IgD-negative memory B cell (primary cell): ENCODE measurements around the gene DOCK8. TPM values are rescaled to one million over a fixed set of nuclear protein-coding genes. Genes with fewer than 3 reads are reported as not detected.

Experiments used
- H3K27ac Mint-ChIP-seq, 3 donors: one replicate each; pipeline ENCODE4 v1.8.0; 2020 to 2022; ENCODE audit warnings: mild to moderate bottlenecking in 3 of 3, mixed read lengths in 3 of 3, moderate library complexity in 1 of 3
- H3K27me3 Mint-ChIP-seq: one replicate; pipeline ENCODE4 v1.8.0; 2021; ENCODE audit warnings: mixed read lengths
- H3K36me3 Mint-ChIP-seq: one replicate; pipeline ENCODE4 v1.8.0; 2020; ENCODE audit warnings: mild to moderate bottlenecking, mixed read lengths
- H3K4me1 Mint-ChIP-seq, 3 donors: one replicate each; pipeline ENCODE4 v1.8.0; 2020 to 2022; ENCODE audit warnings: mixed read lengths in 3 of 3, mild to moderate bottlenecking in 1 of 3
- H3K4me3 Mint-ChIP-seq, 4 donors: one replicate each; pipeline ENCODE4 v1.8.0; 2020 to 2022; ENCODE audit warnings: mild to moderate bottlenecking in 4 of 4, mixed read lengths in 4 of 4, moderate library complexity in 3 of 4
- H3K9me3 Mint-ChIP-seq, 3 donors: one replicate each; pipeline ENCODE4 v1.8.0; 2020 to 2021; ENCODE audit warnings: mixed read lengths in 3 of 3, mild to moderate bottlenecking in 1 of 3
- polyA plus RNA-seq: library from polyadenylated mRNA; unstranded; fragments of 300-500 nt; fragmentation: Illumina TruSeq; gene quantifications from one replicate; pipeline ENCODE4 v1.2.3, GENCODE V29; 2021

The DOCK8 gene
- polyA plus RNA-seq, 1 donor from 2014 or later, result 76.8 TPM

DNA sequence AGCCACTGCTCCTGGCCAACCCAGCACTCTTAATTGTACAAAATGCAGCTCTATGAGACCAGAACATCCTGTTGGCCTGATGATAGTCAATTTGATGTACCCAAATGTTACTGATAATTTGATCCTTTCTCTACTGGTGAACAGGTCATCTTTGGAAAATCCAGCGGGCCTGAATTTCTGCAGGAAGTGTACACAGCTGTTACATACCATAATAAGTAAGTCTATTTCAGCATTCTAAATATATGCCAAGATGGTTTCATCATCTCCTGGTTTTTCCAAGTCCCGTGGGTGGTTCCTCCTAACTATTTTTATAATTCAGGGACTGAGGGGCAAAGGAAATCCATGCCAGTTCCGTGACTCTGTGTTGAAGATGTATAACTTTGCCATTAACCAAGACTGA is 155.4 kb downstream of the DOCK8 start:
- H3K27me3 Mint-ChIP-seq, result no peaks in the 10 kb centered on the region
- no peak overlapping the region for H3K27ac Mint-ChIP-seq
- H3K4me1 Mint-ChIP-seq, result no peaks in the 10 kb centered on the region
- H3K4me3 Mint-ChIP-seq, result no peak overlapping the region
- H3K9me3 Mint-ChIP-seq, result no peaks in the 10 kb centered on the region
- peaks cover 6% of the 10 kb centered on the region for H3K36me3 Mint-ChIP-seq

GRCh38 chr9:371349-371748 is 156.7 kb downstream of the DOCK8 start:
- no peak overlapping the region for H3K4me3 Mint-ChIP-seq
- peaks cover 6% of the 10 kb centered on the region for H3K36me3 Mint-ChIP-seq
- H3K27me3 Mint-ChIP-seq, result no peaks in the 10 kb centered on the region
- no peak overlapping the region for H3K27ac Mint-ChIP-seq
- H3K4me1 Mint-ChIP-seq, result no peaks in the 10 kb centered on the region
- no peaks in the 10 kb centered on the region for H3K9me3 Mint-ChIP-seq

- peak overlapping the region in 1 of 3 donors; percentile 44 for H3K27ac Mint-ChIP-seq
- no peak overlapping the region for H3K4me3 Mint-ChIP-seq
- H3K9me3 Mint-ChIP-seq, result no peaks in the 10 kb centered on the region
- H3K36me3 Mint-ChIP-seq, result peaks cover 6% of the 10 kb centered on the region
- H3K4me1 Mint-ChIP-seq, result no peaks in the 10 kb centered on the region
- H3K27me3 Mint-ChIP-seq, result no peaks in the 10 kb centered on the region
These were observed 157.5 kb downstream of the DOCK8 start for GRCh38 chr9:372128-372527.

DNA sequence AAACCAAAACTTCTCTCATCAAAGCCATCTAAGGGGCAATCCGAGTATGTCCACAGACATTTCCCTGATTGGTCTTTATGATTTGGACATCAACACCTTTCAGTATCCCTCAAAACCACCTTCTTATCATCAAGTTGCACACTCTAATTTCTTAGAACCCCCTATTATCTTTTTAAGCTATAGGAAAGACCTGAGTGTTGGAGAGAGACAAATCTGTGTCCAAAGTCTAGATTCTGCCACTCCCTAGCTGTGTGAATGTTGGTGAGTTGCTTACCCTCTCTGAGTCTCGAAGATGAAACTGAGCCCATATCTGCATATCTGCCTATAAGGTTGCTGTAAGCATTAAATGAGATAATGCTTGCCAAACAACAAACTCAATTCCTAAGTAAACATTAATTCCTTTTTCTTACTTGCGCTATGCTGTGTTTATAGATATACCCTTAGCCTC is 159.1 kb downstream of the DOCK8 start:
- H3K4me1 Mint-ChIP-seq, result peaks cover 0 to 1% (median 0%) of the 10 kb centered on the region in 3 donors
- no peak overlapping the region for H3K4me3 Mint-ChIP-seq
- peak overlapping the region in 1 of 3 donors; percentile 67 for H3K27ac Mint-ChIP-seq
- H3K27me3 Mint-ChIP-seq, result no peaks in the 10 kb centered on the region
- peaks cover 5% of the 10 kb centered on the region for H3K36me3 Mint-ChIP-seq
- H3K9me3 Mint-ChIP-seq, result no peaks in the 10 kb centered on the region

GRCh38 chr9:374736-375135 is 160.1 kb downstream of the DOCK8 start:
- H3K27me3 Mint-ChIP-seq, result no peaks in the 10 kb centered on the region
- H3K9me3 Mint-ChIP-seq, result no peaks in the 10 kb centered on the region
- H3K4me3 Mint-ChIP-seq, result no peak overlapping the region
- peaks cover 0 to 3% (median 0%) of the 10 kb centered on the region in 3 donors for H3K4me1 Mint-ChIP-seq
- peak overlapping the region in 1 of 3 donors; percentile 35 for H3K27ac Mint-ChIP-seq
- H3K36me3 Mint-ChIP-seq, result peaks cover 5% of the 10 kb centered on the region

- Mint-ChIP-seq H3K4me3 (no peak overlapping the region), H3K27me3 (no peaks in the 10 kb centered on the region), H3K4me1 (peaks cover 0 to 3% (median 0%) of the 10 kb centered on the region in 3 donors), H3K9me3 (no peaks in the 10 kb centered on the region), H3K27ac (no peak overlapping the region), H3K36me3 (peaks cover 5% of the 10 kb centered on the region)
These were observed 161.4 kb downstream of the DOCK8 start for GRCh38 chr9:376115-376514.

GRCh38 chr9:378263-378662 is 163.6 kb downstream of the DOCK8 start:
- H3K4me1 Mint-ChIP-seq, result peaks cover 0 to 3% (median 0%) of the 10 kb centered on the region in 3 donors
- H3K9me3 Mint-ChIP-seq, result no peaks in the 10 kb centered on the region
- no peak overlapping the region for H3K4me3 Mint-ChIP-seq
- peak overlapping the region in 1 of 3 donors; percentile 64 for H3K27ac Mint-ChIP-seq
- H3K27me3 Mint-ChIP-seq, result no peaks in the 10 kb centered on the region
- peaks cover 3% of the 10 kb centered on the region for H3K36me3 Mint-ChIP-seq

DNA sequence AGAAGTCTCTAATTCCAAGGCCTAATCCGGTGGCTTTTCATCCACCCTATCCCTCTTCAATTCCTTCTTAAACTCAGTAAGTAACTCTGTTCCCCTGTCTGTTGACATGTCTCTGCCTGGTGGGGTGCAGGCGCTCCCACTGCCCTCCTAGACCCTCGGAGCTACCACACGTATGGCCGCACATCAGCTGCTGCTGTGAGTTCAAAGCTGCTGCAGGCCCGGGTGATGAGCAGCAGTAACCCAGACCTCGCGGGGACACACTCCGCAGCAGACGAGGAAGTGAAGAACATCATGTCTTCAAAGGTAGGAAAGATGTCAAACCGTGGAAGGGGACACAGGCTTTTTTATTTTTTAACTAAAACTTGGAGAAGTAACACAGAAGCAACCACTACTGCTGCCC is 167.7 kb downstream of the DOCK8 start:
- Mint-ChIP-seq H3K4me1 (peaks cover 0 to 3% (median 0%) of the 10 kb centered on the region in 3 donors), H3K36me3 (peaks cover 4% of the 10 kb centered on the region), H3K27me3 (no peaks in the 10 kb centered on the region), H3K4me3 (no peak overlapping the region), H3K27ac (peak overlapping the region in 1 of 3 donors; percentile 47), H3K9me3 (no peaks in the 10 kb centered on the region)

DNA sequence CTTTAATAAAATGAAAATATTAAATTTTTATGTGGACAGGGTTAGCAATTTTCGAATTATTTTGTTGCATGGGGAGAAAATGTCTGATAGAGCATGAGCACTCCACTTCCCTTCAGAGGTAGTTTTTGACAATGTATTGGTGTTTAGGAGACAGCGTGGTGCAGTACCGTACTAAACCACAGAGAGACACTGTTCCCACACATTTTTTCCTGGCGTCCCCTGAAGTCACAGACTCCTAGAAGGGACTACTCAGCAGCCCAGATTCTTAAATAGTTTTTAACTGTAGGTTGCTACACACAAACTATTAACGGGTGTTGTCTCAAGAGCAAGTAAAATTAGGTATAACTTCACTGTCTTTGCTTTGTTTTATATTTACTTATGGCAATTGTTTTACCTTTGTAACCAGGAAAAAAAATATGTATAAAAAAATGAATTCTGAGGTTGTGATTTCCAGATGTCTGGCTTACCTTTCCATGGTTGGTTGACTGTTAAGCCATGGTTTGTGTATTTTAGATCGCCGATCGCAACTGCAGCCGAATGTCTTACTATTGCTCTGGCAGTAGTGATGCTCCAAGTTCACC is 171.2 kb downstream of the DOCK8 start:
- H3K4me3 Mint-ChIP-seq, result no peak overlapping the region
- H3K4me1 Mint-ChIP-seq, result peaks cover 0 to 3% (median 0%) of the 10 kb centered on the region in 3 donors
- no peaks in the 10 kb centered on the region for H3K9me3 Mint-ChIP-seq
- H3K27me3 Mint-ChIP-seq, result no peaks in the 10 kb centered on the region
- peaks cover 4% of the 10 kb centered on the region for H3K36me3 Mint-ChIP-seq
- H3K27ac Mint-ChIP-seq, result no peak overlapping the region

- H3K27ac Mint-ChIP-seq, result peak overlapping the region in 2 of 3 donors; percentile 4 to 37
- peaks cover 0 to 3% (median 0%) of the 10 kb centered on the region in 3 donors for H3K4me1 Mint-ChIP-seq
- no peaks in the 10 kb centered on the region for H3K9me3 Mint-ChIP-seq
- H3K36me3 Mint-ChIP-seq, result peaks cover 4% of the 10 kb centered on the region
- no peak overlapping the region for H3K4me3 Mint-ChIP-seq
- H3K27me3 Mint-ChIP-seq, result no peaks in the 10 kb centered on the region
These were observed 174.5 kb downstream of the DOCK8 start for GRCh38 chr9:389159-389558.

GRCh38 chr9:389758-390157 is 175.1 kb downstream of the DOCK8 start:
- Mint-ChIP-seq H3K4me3 (no peak overlapping the region), H3K4me1 (peaks cover 0 to 3% (median 0%) of the 10 kb centered on the region in 3 donors), H3K27me3 (no peaks in the 10 kb centered on the region), H3K9me3 (no peaks in the 10 kb centered on the region), H3K27ac (peak overlapping the region in 1 of 3 donors; percentile 16), H3K36me3 (peaks cover 4% of the 10 kb centered on the region)

DNA sequence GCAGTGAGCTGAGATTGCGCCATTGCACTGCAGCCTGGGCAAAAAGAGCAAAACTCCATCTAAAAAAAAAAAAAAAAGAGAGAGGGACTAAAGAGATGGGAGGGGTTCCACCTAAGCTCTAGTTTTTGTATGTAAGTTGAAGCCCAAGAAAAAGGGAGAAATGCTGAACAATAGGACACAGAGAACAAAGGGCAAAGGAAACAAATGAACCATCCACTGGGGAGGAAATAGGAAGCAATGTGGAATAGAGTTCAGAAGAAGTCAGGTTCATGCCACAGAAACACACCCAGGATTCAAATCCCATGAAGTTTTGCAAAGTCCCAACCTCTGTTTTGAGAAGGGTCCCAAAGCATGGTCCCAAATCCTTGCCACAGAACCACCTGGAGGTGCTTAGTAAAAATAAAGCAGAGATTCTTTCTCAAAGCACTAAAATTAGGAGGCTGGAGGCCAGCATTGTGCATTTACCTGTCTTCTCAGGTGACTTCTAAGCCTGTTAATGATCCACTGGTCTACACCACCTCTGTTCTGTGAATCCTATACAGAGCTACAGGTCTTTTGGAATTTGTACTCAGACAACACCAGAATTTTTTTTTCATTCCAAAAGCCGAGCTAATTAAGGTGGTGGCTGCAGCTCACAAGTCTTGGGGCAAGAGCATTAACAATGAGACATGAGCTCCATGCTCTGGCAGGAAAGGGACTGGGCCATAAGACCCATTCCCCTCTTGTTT is 177.6 kb downstream of the DOCK8 start:
- Mint-ChIP-seq H3K9me3 (no peaks in the 10 kb centered on the region), H3K4me1 (peaks cover 0 to 3% (median 0%) of the 10 kb centered on the region in 3 donors), H3K27me3 (no peaks in the 10 kb centered on the region), H3K36me3 (peaks cover 2% of the 10 kb centered on the region), H3K27ac (peak overlapping the region in 1 of 3 donors; percentile 31), H3K4me3 (no peak overlapping the region)

DNA sequence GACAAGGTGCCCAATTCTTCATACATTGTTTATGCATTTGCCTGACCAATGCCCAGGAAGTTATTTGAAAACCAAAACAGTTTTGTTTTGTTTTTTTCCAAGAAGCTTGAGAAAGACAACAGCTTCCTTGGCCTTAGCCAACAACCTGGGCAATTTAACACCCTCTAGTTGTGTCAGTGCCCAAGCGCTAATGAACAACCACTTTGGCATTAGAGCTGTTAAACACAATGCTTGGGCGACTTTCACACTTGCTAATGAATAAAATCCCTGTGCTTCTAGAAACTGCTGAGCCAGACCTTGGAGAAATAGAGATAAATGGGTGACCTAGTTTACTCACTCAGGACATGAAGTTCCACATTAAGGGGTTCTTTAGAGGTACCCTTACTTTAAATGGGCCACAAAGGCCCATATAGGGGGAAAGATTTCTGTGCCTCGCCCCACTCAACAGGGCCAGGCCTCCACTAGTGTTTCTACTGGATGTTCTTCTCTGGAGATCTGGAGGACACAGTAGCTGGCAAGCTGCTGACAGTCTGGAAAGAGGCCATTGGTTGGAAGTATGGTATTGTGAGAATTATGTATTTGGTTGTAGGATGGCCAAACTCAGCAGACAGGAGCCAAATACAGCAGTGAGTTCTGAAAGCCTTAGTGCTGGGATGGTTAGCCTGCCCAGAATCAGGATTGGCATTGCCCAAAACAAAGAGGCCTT is 179.8 kb downstream of the DOCK8 start:
- Mint-ChIP-seq H3K36me3 (no peaks in the 10 kb centered on the region), H3K4me3 (no peak overlapping the region), H3K4me1 (peaks cover 0 to 3% (median 0%) of the 10 kb centered on the region in 3 donors), H3K27ac (peak overlapping the region in 1 of 3 donors; percentile 59), H3K27me3 (no peaks in the 10 kb centered on the region), H3K9me3 (no peaks in the 10 kb centered on the region)

DNA sequence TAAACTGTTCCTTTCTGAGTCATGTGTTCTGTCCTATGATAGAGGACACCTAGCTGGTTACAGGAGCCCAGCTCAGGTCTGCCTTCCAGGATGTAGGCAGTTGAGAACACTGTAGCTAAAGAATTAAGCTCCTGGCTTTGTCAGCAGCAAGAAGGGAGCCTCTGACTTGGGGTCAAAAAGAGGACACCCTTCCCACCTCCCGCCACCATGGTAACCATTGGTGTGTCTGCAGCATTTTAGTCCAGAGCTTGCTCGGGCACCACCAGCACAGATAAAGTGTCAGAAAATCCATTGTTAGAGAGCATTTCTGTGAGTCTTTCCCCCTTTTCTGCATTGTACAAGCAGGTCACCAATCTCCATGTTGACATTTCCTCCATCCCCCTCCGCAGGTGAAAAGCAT is 181.7 kb downstream of the DOCK8 start:
- H3K4me1 Mint-ChIP-seq, result no peaks in the 10 kb centered on the region
- H3K36me3 Mint-ChIP-seq, result no peaks in the 10 kb centered on the region
- H3K9me3 Mint-ChIP-seq, result no peaks in the 10 kb centered on the region
- H3K27ac Mint-ChIP-seq, result peak overlapping the region in 1 of 3 donors; percentile 19
- no peaks in the 10 kb centered on the region for H3K27me3 Mint-ChIP-seq
- H3K4me3 Mint-ChIP-seq, result no peak overlapping the region

DNA sequence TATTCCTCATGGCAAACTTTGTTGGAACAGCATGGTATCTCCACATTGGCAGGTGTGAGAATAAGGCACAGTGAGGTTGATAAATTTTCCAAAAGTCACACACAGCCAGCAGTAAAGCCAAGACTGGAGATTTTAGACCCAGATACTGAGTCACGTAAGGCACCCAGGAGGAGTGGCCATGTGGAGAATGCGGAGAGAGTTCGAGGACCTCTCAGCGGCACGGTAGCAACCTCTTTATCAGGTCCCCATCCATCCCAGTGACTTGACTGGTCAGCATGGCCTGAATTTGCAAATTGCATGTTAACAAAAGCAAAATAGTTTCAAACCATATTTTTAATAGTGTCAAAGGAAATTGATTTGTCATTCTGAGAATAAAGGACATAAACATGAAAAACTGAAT is 183.4 kb downstream of the DOCK8 start:
- Mint-ChIP-seq H3K36me3 (peaks cover 9% of the 10 kb centered on the region), H3K4me3 (no peak overlapping the region)

More for the DNA sequence above, 183.4 kb downstream of the DOCK8 start:
- H3K4me1 Mint-ChIP-seq, result peaks cover 0 to 2% (median 0%) of the 10 kb centered on the region in 3 donors
- no peak overlapping the region for H3K27ac Mint-ChIP-seq
- H3K9me3 Mint-ChIP-seq, result no peaks in the 10 kb centered on the region
- H3K27me3 Mint-ChIP-seq, result no peaks in the 10 kb centered on the region
